Measurements from ENCODE around the gene ZNF710. TPM values are rescaled to one million over a fixed set of nuclear protein-coding genes. Genes with fewer than 3 reads are reported as not detected.
A peak's percentile ranks its signal among the peaks of the same experiment; 100 is the strongest.

ZNF710 gene
- total and polyA plus RNA-seq, 10 donors, result 12.5 to 66.4 (median 30.2) TPM

DNA sequence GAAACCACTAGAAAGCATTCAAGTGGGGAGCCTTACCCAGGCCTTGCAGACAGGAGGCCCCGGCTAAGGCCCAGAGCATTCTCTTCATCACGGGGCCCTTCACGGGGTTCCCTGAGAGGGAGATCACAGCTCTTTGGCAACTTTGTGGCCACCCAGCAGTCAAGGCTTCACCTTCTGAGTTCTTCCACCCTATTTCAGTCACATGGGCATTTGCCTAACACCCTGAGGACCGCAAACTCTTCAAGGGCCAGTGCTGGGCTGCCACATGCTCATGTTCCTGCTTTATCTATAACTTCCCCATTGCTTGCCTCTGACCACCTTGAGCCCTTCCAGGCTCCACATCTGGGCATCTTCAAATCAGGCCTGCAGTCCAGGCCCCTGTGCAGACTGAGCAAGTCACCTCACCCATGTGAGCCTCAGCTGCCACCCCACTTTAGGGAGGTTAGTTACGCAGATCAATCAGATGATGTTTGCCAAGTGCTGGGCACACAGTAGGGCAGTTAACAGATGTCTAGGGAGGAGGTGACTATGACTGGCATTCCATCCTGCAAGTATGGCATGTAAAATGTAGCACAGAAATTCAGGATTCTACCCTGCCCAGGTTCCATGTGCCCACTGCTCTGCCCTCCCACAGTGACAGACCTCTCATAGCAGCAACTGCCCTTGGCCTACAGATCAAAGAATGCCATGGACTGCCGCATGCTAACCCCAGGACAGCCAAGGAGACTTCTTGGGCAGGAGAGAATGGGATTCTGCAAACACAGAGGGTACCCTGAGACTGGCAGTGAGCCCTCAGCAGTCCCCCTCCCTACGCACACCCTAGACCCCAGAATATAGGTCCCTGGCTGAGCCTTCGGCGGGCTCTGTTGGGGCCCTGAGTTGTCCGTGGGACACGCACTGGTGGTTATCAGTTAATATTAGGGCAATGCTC lies 37.6 kb upstream of the ZNF710 start:
- DNase-seq, result peak; percentile 81
- TF ChIP-seq POLR2A (IDR thresholded peaks at IDR 0.05) (no peak), POLR2AphosphoS5 (IDR thresholded peaks at IDR 0.05) (no peak), CTCF (IDR thresholded peaks at IDR 0.05 in 8 of 11, conservative IDR thresholded peaks at IDR 0.05 in 3 of 11) (no peak)
- WGBS, 5 donors, result 78 to 92% (median 86%) methylated on average over 10 to 11 of the region's 11 CpGs
- Histone ChIP-seq H3K4me3 (no peak overlapping the region), H3K4me1 (peaks cover 0 to 38% (median 9%) of the 10 kb centered on the region in 6 donors), H3K27me3 (replicated peaks in 1 of 7) (no peaks in the 10 kb centered on the region), H3K9me3 (no peaks in the 10 kb centered on the region), H3K36me3 (no peaks in the 10 kb centered on the region), H3K27ac (peak overlapping the region in 7 of 8 donors; percentile 17 to 74 (median 47))
- intact Hi-C loops (cut with DNase I; ENCODE audit: low total_unique reads), result no loop called here

DNA sequence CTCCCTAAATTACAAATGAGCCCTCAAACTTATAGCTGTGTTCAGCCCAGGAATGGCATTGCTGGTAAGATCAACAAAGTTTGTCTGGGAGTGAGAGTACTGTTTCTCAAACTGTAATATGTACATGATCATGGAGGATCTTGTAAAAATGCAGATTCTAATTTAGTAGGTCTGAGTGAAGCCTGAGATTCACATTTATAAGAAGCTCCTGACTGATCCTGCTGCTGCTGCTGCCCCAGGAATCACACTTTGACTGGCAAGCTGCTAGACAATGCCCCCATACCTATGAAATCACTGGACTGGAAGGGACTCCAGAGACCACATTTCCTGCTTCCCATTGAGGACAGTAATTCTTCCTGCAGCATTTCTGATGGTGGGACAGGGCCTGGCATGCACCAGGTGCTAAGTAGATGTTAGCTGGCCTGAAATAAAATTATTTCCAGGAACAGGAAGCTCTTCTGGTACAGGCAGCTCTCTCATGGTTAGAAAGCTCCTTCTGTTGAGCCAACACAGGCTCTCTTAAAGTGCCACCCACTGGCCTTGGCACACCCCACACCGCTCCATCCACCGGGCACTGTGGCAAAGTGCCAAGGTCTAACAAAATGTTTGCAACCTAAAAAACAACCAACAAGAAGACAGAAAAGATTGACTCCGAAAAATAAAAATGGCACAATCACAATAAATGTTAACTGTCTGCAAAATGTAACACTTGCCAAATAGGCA lies 36.7 kb upstream of the ZNF710 start:
- WGBS, 5 donors, result 29 to 44% (median 36%) methylated on average over 3 of the region's 3 CpGs
- Histone ChIP-seq H3K36me3 (no peaks in the 10 kb centered on the region), H3K9me3 (no peaks in the 10 kb centered on the region), H3K27me3 (replicated peaks in 1 of 7) (no peaks in the 10 kb centered on the region), H3K4me3 (no peak overlapping the region), H3K27ac (peak overlapping the region in 6 of 8 donors; percentile 17 to 74 (median 49)), H3K4me1 (peaks cover 0 to 32% (median 9%) of the 10 kb centered on the region in 6 donors)
- DNase-seq, result no peak
- TF ChIP-seq POLR2AphosphoS5 (IDR thresholded peaks at IDR 0.05) (peak in 2 of 3 donors; percentile 7 to 34), POLR2A (IDR thresholded peaks at IDR 0.05) (no peak)
- intact Hi-C loops (cut with DNase I; ENCODE audit: low total_unique reads), result no loop called here

- intact Hi-C loops (cut with DNase I; ENCODE audit: low total_unique reads), result no loop called here
- H3K27ac ChIP-seq, result peak overlapping the region in 2 of 8 donors; percentile 32 to 66
- H3K4me3 ChIP-seq, result no peak overlapping the region
- DNase-seq, result no peak
- H3K36me3 ChIP-seq, result no peaks in the 10 kb centered on the region
- no peaks in the 10 kb centered on the region for H3K27me3 ChIP-seq (replicated peaks in 1 of 7)
- WGBS, 5 donors, result 50 to 87% (median 67%) methylated on average over 4 of the region's 4 CpGs
- H3K4me1 ChIP-seq, result peaks cover 0 to 47% (median 23%) of the 10 kb centered on the region in 6 donors
- no peaks in the 10 kb centered on the region for H3K9me3 ChIP-seq
- no peak for TF ChIP-seq CTCF (IDR thresholded peaks at IDR 0.05 in 8 of 11, conservative IDR thresholded peaks at IDR 0.05 in 3 of 11)
- no peak for TF ChIP-seq POLR2A (IDR thresholded peaks at IDR 0.05)
- no peak for TF ChIP-seq POLR2AphosphoS5 (IDR thresholded peaks at IDR 0.05)
Measured at GRCh38 chr15:89967881-89968280, 33.2 kb upstream of the ZNF710 start.

DNA sequence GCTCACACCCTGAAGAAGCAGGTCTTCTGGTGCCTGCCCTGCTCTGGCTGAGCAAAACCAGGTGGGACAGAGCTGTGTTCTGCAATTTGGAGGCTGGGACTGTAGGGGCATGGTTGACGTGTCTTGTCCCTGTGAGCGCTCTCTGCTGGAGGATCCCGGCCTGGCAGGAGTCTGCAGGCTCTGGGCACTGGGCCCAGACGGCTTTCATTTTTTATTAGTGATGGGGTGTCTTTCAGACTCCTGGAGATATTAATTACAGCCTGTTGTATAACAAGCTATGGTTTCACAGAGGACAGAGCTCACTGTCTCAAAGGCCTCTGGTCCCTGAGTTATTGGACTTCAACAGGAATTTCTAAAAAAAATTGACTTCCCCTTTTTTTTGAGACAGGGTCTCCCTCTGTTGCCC lies 29.5 kb upstream of the ZNF710 start:
- Histone ChIP-seq H3K9me3 (no peaks in the 10 kb centered on the region), H3K36me3 (no peaks in the 10 kb centered on the region), H3K27ac (peak overlapping the region in 4 of 8 donors; percentile 7 to 90 (median 35)), H3K4me3 (no peak overlapping the region), H3K4me1 (peaks cover 0 to 55% (median 33%) of the 10 kb centered on the region in 6 donors), H3K27me3 (replicated peaks in 1 of 7) (no peaks in the 10 kb centered on the region)
- no peak for DNase-seq
- 56 to 86% (median 62%) methylated on average over 4 of the region's 4 CpGs for WGBS, 5 donors
- intact Hi-C loops (cut with DNase I; ENCODE audit: low total_unique reads), result no loop called here
- TF ChIP-seq CTCF (IDR thresholded peaks at IDR 0.05 in 8 of 11, conservative IDR thresholded peaks at IDR 0.05 in 3 of 11) (peak in 8 of 11 experiments; percentile 28 to 65 (median 48)), POLR2A (IDR thresholded peaks at IDR 0.05) (no peak)
